ENCODE results near the gene MSL2. TPM values are rescaled to one million over a fixed set of nuclear protein-coding genes. Genes with fewer than 3 reads are reported as not detected.
"Not testable (repeated sequence)": the region's sequence is repeated elsewhere in the genome, so short reads cannot be mapped to it uniquely, and the experiment has no call there.

Gene MSL2
- polyA plus RNA-seq, 3 donors: 44.7 to 45.8 (median 44.8) TPM

GRCh38 chr3:136152176-136152843 is 43.8 kb downstream of the MSL2 start:
- DNase-seq: no peak

- DNase-seq: no peak
These were observed 44.9 kb downstream of the MSL2 start for GRCh38 chr3:136151219-136151618.

- DNase-seq: no peak
These were observed 46.5 kb downstream of the MSL2 start for GRCh38 chr3:136149667-136150066.

- DNase-seq: no peak
These were observed 49.0 kb downstream of the MSL2 start for GRCh38 chr3:136146981-136147729.

GRCh38 chr3:136144397-136144796 is 51.7 kb downstream of the MSL2 start:
- DNase-seq: not testable (repeated sequence)

- DNase-seq: no peak
These were observed 53.5 kb downstream of the MSL2 start for GRCh38 chr3:136142592-136142991.

- no peak for DNase-seq
These were observed 54.2 kb downstream of the MSL2 start for GRCh38 chr3:136141891-136142290.

GRCh38 chr3:136141291-136141785 is 54.8 kb downstream of the MSL2 start:
- no peak for DNase-seq

GRCh38 chr3:136136454-136136853 is 59.7 kb downstream of the MSL2 start:
- DNase-seq: no peak

GRCh38 chr3:136135039-136135802 is 60.9 kb downstream of the MSL2 start:
- DNase-seq: no peak

GRCh38 chr3:136134091-136134490 is 62.0 kb downstream of the MSL2 start:
- no peak for DNase-seq

GRCh38 chr3:136131647-136132046 is 64.5 kb downstream of the MSL2 start:
- DNase-seq: not testable (repeated sequence)

- no peak for DNase-seq
These were observed 74.1 kb downstream of the MSL2 start for GRCh38 chr3:136122006-136122405.

- DNase-seq: peak; percentile 27
These were observed 75.5 kb downstream of the MSL2 start for GRCh38 chr3:136120373-136121348.

- DNase-seq: not testable (repeated sequence)
These were observed 76.4 kb downstream of the MSL2 start for GRCh38 chr3:136119783-136120182.

GRCh38 chr3:136119332-136119731 is 76.8 kb downstream of the MSL2 start:
- not testable (repeated sequence) for DNase-seq

- DNase-seq: no peak
These were observed 81.7 kb downstream of the MSL2 start for GRCh38 chr3:136114421-136114820.

- DNase-seq: no peak
These were observed 85.7 kb downstream of the MSL2 start for GRCh38 chr3:136110481-136110880.

- DNase-seq: no peak
These were observed 86.6 kb downstream of the MSL2 start for GRCh38 chr3:136109499-136109898.

- no peak for DNase-seq
These were observed 90.0 kb downstream of the MSL2 start for GRCh38 chr3:136106101-136106500.

- DNase-seq: no peak
These were observed 91.1 kb downstream of the MSL2 start for GRCh38 chr3:136105044-136105443.
